ENCODE data around the gene POLD3. TPM values are rescaled to one million over a fixed set of nuclear protein-coding genes. Genes with fewer than 3 reads are reported as not detected.
A peak's percentile ranks its signal among the peaks of the same experiment; 100 is the strongest.

The POLD3 gene
- total and polyA plus RNA-seq, 11 donors: 2.8 to 14.7 (median 6.5) TPM

- Histone ChIP-seq H3K9me3 (peaks cover 0 to 7% (median 0%) of the 10 kb centered on the region in 12 donors), H3K4me3 (no peak overlapping the region), H3K27me3 (peaks cover 0 to 8% (median 0%) of the 10 kb centered on the region in 9 donors), H3K27ac (peak overlapping the region in 1 of 12 donors; percentile 73), H3K4me1 (peaks cover 0 to 45% (median 9%) of the 10 kb centered on the region in 12 donors), H3K36me3 (no peaks in the 10 kb centered on the region)
- ATAC-seq (no peak), DNase-seq (no peak)
- intact Hi-C loops (cut with DNase I): no loop called here
- TF ChIP-seq POLR2A (IDR thresholded peaks at IDR 0.05) (no peak), CTCF (IDR thresholded peaks at IDR 0.05) (no peak)
These were observed 93.0 kb downstream of the POLD3 start for GRCh38 chr11:74685338-74685737.

- no peak for TF ChIP-seq POLR2A (IDR thresholded peaks at IDR 0.05)
- Histone ChIP-seq H3K27ac (peak overlapping the region in 1 of 12 donors; percentile 73), H3K4me3 (no peak overlapping the region), H3K9me3 (peaks cover 0 to 7% (median 0%) of the 10 kb centered on the region in 12 donors), H3K36me3 (no peaks in the 10 kb centered on the region), H3K27me3 (peaks cover 0 to 8% (median 0%) of the 10 kb centered on the region in 9 donors), H3K4me1 (peaks cover 0 to 45% (median 9%) of the 10 kb centered on the region in 12 donors)
- ATAC-seq (peak in 1 of 4 donors; percentile 51), DNase-seq (peak in 2 of 5 donors; percentile 33 to 80)
- 89 to 96% (median 92%) methylated on average over 3 of the region's 3 CpGs for WGBS, 4 donors
- intact Hi-C loops (cut with DNase I): no loop called here
These were observed 93.5 kb downstream of the POLD3 start for GRCh38 chr11:74685905-74686304.

- Histone ChIP-seq H3K4me3 (no peak overlapping the region), H3K36me3 (no peaks in the 10 kb centered on the region), H3K27me3 (peaks cover 0 to 8% (median 0%) of the 10 kb centered on the region in 9 donors), H3K27ac (peak overlapping the region in 4 of 12 donors; percentile 8 to 73 (median 30)), H3K9me3 (peaks cover 0 to 7% (median 0%) of the 10 kb centered on the region in 12 donors), H3K4me1 (peaks cover 0 to 45% (median 7%) of the 10 kb centered on the region in 12 donors)
- ATAC-seq (peak in 1 of 4 donors; percentile 19), DNase-seq (peak in 1 of 5 donors; percentile 34)
- TF ChIP-seq CTCF (IDR thresholded peaks at IDR 0.05) (no peak), POLR2A (IDR thresholded peaks at IDR 0.05) (no peak)
- WGBS, 4 donors: 78 to 86% (median 79%) methylated on average over 4 of the region's 4 CpGs
- intact Hi-C loops (cut with DNase I): no loop called here
These were observed 94.4 kb downstream of the POLD3 start for GRCh38 chr11:74686792-74687191.

- peak overlapping the region in 7 of 12 donors; percentile 8 to 73 (median 21) for H3K27ac ChIP-seq
- H3K4me3 ChIP-seq: no peak overlapping the region
- H3K27me3 ChIP-seq: peaks cover 0 to 8% (median 0%) of the 10 kb centered on the region in 9 donors
- intact Hi-C loops (cut with DNase I): no loop called here
- peaks cover 0 to 42% (median 5%) of the 10 kb centered on the region in 12 donors for H3K4me1 ChIP-seq
- no peak for TF ChIP-seq POLR2A (IDR thresholded peaks at IDR 0.05)
- no peak for TF ChIP-seq CTCF (IDR thresholded peaks at IDR 0.05)
- H3K9me3 ChIP-seq: peaks cover 0 to 7% (median 0%) of the 10 kb centered on the region in 12 donors
- no peaks in the 10 kb centered on the region for H3K36me3 ChIP-seq
- WGBS, 4 donors: 78 to 83% (median 80%) methylated on average over 6 of the region's 6 CpGs
- DNase-seq (peak in 1 of 5 donors; percentile 14), ATAC-seq (peak in 2 of 4 donors; percentile 5 to 25)
These were observed 95.0 kb downstream of the POLD3 start for GRCh38 chr11:74687237-74688023.

Measured in heart left ventricle (tissue), 16 donors.